GM12878 (cell line): Measurements from ENCODE around the gene CD84. TPM values are rescaled to one million over a fixed set of nuclear protein-coding genes. Genes with fewer than 3 reads are reported as not detected.
A peak's percentile ranks its signal among the peaks of the same experiment; 100 is the strongest.

Source experiments
- ATAC-seq: fragments of 200-7000 bp; cut with Tn5 transposase; 3 replicates; pipeline ENCODE4 v1.9.1; 2020; ENCODE audit warnings: mild to moderate bottlenecking, moderate library complexity
- BruUV-seq: library from RNA; stranded (reverse); fragments of 400-500 nt; replicated peaks from 2 replicates; lab custom pipeline; 2021; lab: Mats Ljungman, UMichigan
- CTCF ChIA-PET: fragments of 300-600 bp; sonication (Branson Sonifier 250); formaldehyde crosslinking; extraction: SDS; loops from one replicate; lab custom pipeline; 2021; ENCODE audit warnings: inconsistent platforms; lab: Yijun Ruan, JAX
- POLR2A ChIA-PET: fragments of 350-600 bp; formaldehyde crosslinking; extraction: SDS; loops from one replicate; lab custom pipeline; 2021; ENCODE audit warnings: inconsistent platforms; lab: Charles Lee
- RAD21 ChIA-PET: fragments of 300-600 bp; sonication (Branson Sonifier 250); formaldehyde crosslinking; loops from one replicate; lab custom pipeline; 2023; ENCODE audit warnings: antibody characterized with exemption; ENCODE audit not compliant: unreplicated experiment; lab: Charles Lee
- SMC1A ChIA-PET: fragments of 300-600 bp; sonication (Branson Sonifier 250); formaldehyde crosslinking; loops from one replicate; lab custom pipeline; 2023; ENCODE audit not compliant: unreplicated experiment, uncharacterized antibody; lab: Charles Lee
- DNase-seq: peaks from one replicate; pipeline ENCODE4 v3.0.0-alpha.2; 2011; ENCODE audit warnings: low read depth, low spot score
- FAIRE-seq: peaks from 3 replicates; lab custom pipeline; 2011; peaks lifted over from hg19 to GRCh38; lab: Jason Lieb, UNC
- H2AFZ ChIP-seq: 2 replicates; pipeline ENCODE4 v1.6.0; 2011; ENCODE audit warnings: low read depth, low read length, control low read depth; ENCODE audit not compliant: control insufficient read depth
- H3K27ac ChIP-seq: 2 replicates; pipeline ENCODE4 v1.5.1; 2011; ENCODE audit warnings: control low read depth; ENCODE audit not compliant: control insufficient read depth, insufficient read depth
- H3K27me3 ChIP-seq, 2 experiments: replicated peaks in 1 of 2; 2 replicates each; pipeline versions ENCODE4 v1.6.0 to v1.6.1; 2011; ENCODE audit warnings: low read length in 1 of 2; ENCODE audit not compliant: control insufficient read depth in 2 of 2, insufficient read depth in 2 of 2
- H3K36me3 ChIP-seq, 2 experiments: 2 replicates each; pipeline ENCODE4 v1.5.1; 2011; ENCODE audit warnings: low read length in 1 of 2; ENCODE audit not compliant: control insufficient read depth in 2 of 2, insufficient read depth in 2 of 2
- H3K4me1 ChIP-seq: 2 replicates; pipeline ENCODE4 v1.6.1; 2011; ENCODE audit warnings: mild to moderate bottlenecking, low read length, moderate library complexity, mixed read lengths; ENCODE audit not compliant: control insufficient read depth, insufficient read depth
- H3K4me2 ChIP-seq: 2 replicates; pipeline ENCODE4 v1.6.0; 2011; ENCODE audit warnings: control low read depth; ENCODE audit not compliant: control insufficient read depth, insufficient read depth
- H3K4me3 ChIP-seq: fragments of 200-600 bp; sonication (generic); 2 replicates; pipeline ENCODE4 v1.5.1; 2016
- H3K79me2 ChIP-seq: 2 replicates; pipeline ENCODE4 v1.6.0; 2011; ENCODE audit warnings: low read length; ENCODE audit not compliant: control insufficient read depth, insufficient read depth
- H3K9ac ChIP-seq: 2 replicates; pipeline ENCODE4 v1.8.0; 2011; ENCODE audit warnings: low read length, control low read depth, mixed read lengths; ENCODE audit not compliant: control insufficient read depth, insufficient read depth
- H3K9me3 ChIP-seq: replicated peaks from 3 replicates; pipeline ENCODE4 v1.5.1; 2011; ENCODE audit warnings: mild to moderate bottlenecking, low read length; ENCODE audit not compliant: control insufficient read depth, insufficient read depth
- H4K20me1 ChIP-seq: 2 replicates; pipeline ENCODE4 v1.6.0; 2011; ENCODE audit not compliant: control insufficient read depth, insufficient read depth
- CEBPZ ChIP-seq: fragments of 150-350 bp; IDR thresholded peaks from 2 replicates; pipeline ENCODE4 v1.6.1; 2016; ENCODE audit warnings: low read depth, low read length
- CREB1 ChIP-seq: IDR thresholded peaks from 2 replicates; pipeline ENCODE4 v1.6.1; 2012; ENCODE audit warnings: low read depth, mild to moderate bottlenecking, inconsistent platforms
- E2F4 ChIP-seq: IDR thresholded peaks from 2 replicates; pipeline ENCODE4 v1.6.1; 2012; ENCODE audit warnings: low read depth, low read length, improper control_type of control experiment
- HDAC6 ChIP-seq: fragments of 200-600 bp; sonication (generic); IDR thresholded peaks from one replicate; pipeline ENCODE4 v1.8.0; 2017; ENCODE audit warnings: antibody characterized with exemption; ENCODE audit not compliant: unreplicated experiment
- LARP7 ChIP-seq: fragments of 450-650 bp; IDR thresholded peaks from 2 replicates; pipeline ENCODE4 v1.6.1; 2017; ENCODE audit warnings: mild to moderate bottlenecking
- PRDM15 ChIP-seq: fragments of 450-650 bp; formaldehyde crosslinking; IDR thresholded peaks from 2 replicates; pipeline ENCODE4 v1.4.0; 2020; ENCODE audit warnings: mild to moderate bottlenecking, moderate library complexity
- SMAD1 ChIP-seq: fragments of 450-650 bp; IDR thresholded peaks from 2 replicates; pipeline ENCODE4 v1.6.1; 2018; ENCODE audit warnings: mild to moderate bottlenecking, low read depth; ENCODE audit not compliant: partially characterized antibody
- SMARCA5 ChIP-seq: fragments of 450-650 bp; IDR thresholded peaks from 2 replicates; pipeline ENCODE4 v1.6.1; 2017; ENCODE audit warnings: mild to moderate bottlenecking
- WGBS: methylation state at CpG from one replicate; pipeline ENCODE4 v1.1.6; 2016; ENCODE audit warnings: low lambda C conversion rate; ENCODE audit not compliant: insufficient replicate concordance, insufficient coverage; ENCODE audit errors: missing lambda C conversion rate; 5-methylcytosine and 5-hydroxymethylcytosine counted together
- in situ Hi-C: fragments of 300-500 bp; cut with MboI; formaldehyde crosslinking; loops from 9 replicates; pipeline ENCODE4 v1.14.3; 2018; ENCODE audit warnings: mixed read lengths
- intact Hi-C: fragments of 100-400 bp; cut with micrococcal nuclease; formaldehyde crosslinking; loops from one replicate; pipeline ENCODE4 v1.14.2; 2022; ENCODE audit not compliant: unreplicated experiment
- polyA plus RNA-seq, 11 experiments: library from polyadenylated mRNA; depleted of rRNA in 4 of 11; unstranded in 6 of 11; stranded (reverse) in 5 of 11; fragments of >200 nt; fragmentation: Nextera tagmentation in 4 of 11; fragmentation: Illumina TruSeq in 1 of 11; extraction: Ambion mirVana in 4 of 11; extraction: Trizol in 1 of 11; gene quantifications; 1 replicate in 1 of 11; 2 replicates in 10 of 11; pipeline versions ENCODE4 v1.2.1 to v1.2.3, GENCODE V29; 2011 to 2016; ENCODE audit warnings: inconsistent platforms in 2 of 11, missing spikeins in 2 of 11, low read depth in 1 of 11
- total RNA-seq, 4 experiments: library from RNA; depleted of rRNA in 3 of 4; stranded (reverse); fragments of >200 nt in 3 of 4; fragmentation: Illumina TruSeq in 1 of 4; extraction: Trizol in 1 of 4; gene quantifications; 2 replicates each; pipeline versions ENCODE4 v1.2.1 to v1.2.3, GENCODE V29; 2013 to 2021
- TF ChIP-seq, protein P1 (sequence below): fragments of 450-650 bp; IDR thresholded peaks from 2 replicates; pipeline ENCODE4 v1.6.1; 2017; ENCODE audit warnings: antibody characterized with exemption, mild to moderate bottlenecking, moderate library complexity

The CD84 gene
- total and polyA plus RNA-seq, 10 of the 15 experiments (the other 5 are each of a cell fraction or from before 2014, with no cell fraction given) = 3.4 to 20.3 (median 11.7) TPM

- TF ChIP-seq E2F4 (no peak), CREB1 (0 out of 2 replicates have a peak, but pooled peaks have one; percentile 6), SMARCA5 (no peak), SMAD1 (no peak), HDAC6 (no peak)
Measured at GRCh38 chr1:160619742-160620277, 40.5 kb upstream of the CD84 start (continued).

DNA sequence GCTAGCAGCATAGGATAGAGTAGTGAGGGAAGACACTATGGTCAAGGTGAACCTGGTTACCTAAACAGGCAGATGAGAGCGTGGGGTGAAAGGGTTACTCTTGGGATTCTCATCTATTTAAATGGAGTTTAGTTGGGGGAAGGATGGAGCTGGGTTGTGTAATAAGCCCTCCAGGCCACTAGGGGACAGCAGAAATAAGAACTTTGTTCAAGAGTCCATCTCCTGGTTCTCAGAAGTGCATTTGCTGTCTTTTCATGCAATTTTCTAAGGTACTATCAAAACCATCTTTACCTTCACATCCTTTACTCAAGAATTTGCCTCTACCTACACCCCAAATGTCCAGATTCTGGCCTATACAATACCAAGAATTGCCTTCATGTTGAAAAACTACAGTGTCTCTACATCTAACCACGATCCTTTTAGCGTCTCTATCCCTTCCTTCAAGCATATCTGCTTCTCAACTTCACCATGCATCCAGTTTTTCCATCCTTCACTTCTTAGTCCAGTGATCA is 39.5 kb upstream of the CD84 start:
- H3K4me1 ChIP-seq = peaks cover 28% of the 10 kb centered on the region
- no peaks in the 10 kb centered on the region for H3K27me3 ChIP-seq
- peak; percentile 54 for ATAC-seq
- POLR2A ChIA-PET = interaction anchor here (0.8 to 3.8 kb wide), 7 partner anchors 9 to 133 kb away, joined by 3 to 15 read pairs (median 4); no protein-coding TSS in a partner anchor
- in situ Hi-C loops = no loop called here
- RAD21 ChIA-PET = interaction anchor here (0.7 to 15.7 kb wide), 17 partner anchors 9 to 369 kb away, joined by 3 to 194 read pairs (median 4); partner anchors contain the start of gene SLAMF1
- peaks cover 27% of the 10 kb centered on the region for H3K79me2 ChIP-seq
- no peak overlapping the region; the same call in 1 of the 2 replicates for H3K27ac ChIP-seq
- CTCF ChIA-PET = interaction anchor here (0.6 to 7.0 kb wide), 33 partner anchors 11 to 517 kb away, joined by 3 to 92 read pairs (median 4); partner anchors contain the start of gene SLAMF1
- no peak for DNase-seq
- no peak overlapping the region for H3K4me3 ChIP-seq
- BruUV-seq = TSS peak; percentile 7
- 100% methylated on average over 3 of the region's 3 CpGs for WGBS
- H2AFZ ChIP-seq = no peak overlapping the region
- no peak overlapping the region for H3K4me2 ChIP-seq
- SMC1A ChIA-PET = interaction anchor here (0.7 to 17.6 kb wide), 21 partner anchors 8 to 190 kb away, joined by 3 to 259 read pairs (median 7); partner anchors contain the start of genes CD48 and SLAMF1
- H4K20me1 ChIP-seq = no peaks in the 10 kb centered on the region
- no peaks in the 10 kb centered on the region for H3K9me3 ChIP-seq
- no peak overlapping the region for H3K9ac ChIP-seq
- peaks cover 12 to 40% of the 10 kb centered on the region in 2 experiments for H3K36me3 ChIP-seq
- peak; percentile 75 for FAIRE-seq
- intact Hi-C loops = loop anchor here (2.0 kb wide), 1 partner anchor 56 kb away; no protein-coding TSS in a partner anchor
- peak; percentile 78 for TF ChIP-seq SMAD1
- no peak for TF ChIP-seq CEBPZ
- TF ChIP-seq LARP7 = no peak
- TF ChIP-seq, protein P1, sequence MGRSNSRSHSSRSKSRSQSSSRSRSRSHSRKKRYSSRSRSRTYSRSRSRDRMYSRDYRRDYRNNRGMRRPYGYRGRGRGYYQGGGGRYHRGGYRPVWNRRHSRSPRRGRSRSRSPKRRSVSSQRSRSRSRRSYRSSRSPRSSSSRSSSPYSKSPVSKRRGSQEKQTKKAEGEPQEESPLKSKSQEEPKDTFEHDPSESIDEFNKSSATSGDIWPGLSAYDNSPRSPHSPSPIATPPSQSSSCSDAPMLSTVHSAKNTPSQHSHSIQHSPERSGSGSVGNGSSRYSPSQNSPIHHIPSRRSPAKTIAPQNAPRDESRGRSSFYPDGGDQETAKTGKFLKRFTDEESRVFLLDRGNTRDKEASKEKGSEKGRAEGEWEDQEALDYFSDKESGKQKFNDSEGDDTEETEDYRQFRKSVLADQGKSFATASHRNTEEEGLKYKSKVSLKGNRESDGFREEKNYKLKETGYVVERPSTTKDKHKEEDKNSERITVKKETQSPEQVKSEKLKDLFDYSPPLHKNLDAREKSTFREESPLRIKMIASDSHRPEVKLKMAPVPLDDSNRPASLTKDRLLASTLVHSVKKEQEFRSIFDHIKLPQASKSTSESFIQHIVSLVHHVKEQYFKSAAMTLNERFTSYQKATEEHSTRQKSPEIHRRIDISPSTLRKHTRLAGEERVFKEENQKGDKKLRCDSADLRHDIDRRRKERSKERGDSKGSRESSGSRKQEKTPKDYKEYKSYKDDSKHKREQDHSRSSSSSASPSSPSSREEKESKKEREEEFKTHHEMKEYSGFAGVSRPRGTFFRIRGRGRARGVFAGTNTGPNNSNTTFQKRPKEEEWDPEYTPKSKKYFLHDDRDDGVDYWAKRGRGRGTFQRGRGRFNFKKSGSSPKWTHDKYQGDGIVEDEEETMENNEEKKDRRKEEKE = no peak
- peak; percentile 81 for TF ChIP-seq PRDM15 (CRISPR knock-in tag)
